ENCODE results near the gene PDE6G. TPM values are rescaled to one million over a fixed set of nuclear protein-coding genes. Genes with fewer than 3 reads are reported as not detected.

Gene PDE6G
- total RNA-seq, 2 donors from 2014 or later, result not detected

- Histone ChIP-seq H3K4me3 (no peak overlapping the region), H3K27me3 (no peaks in the 10 kb centered on the region), H3K27ac (no peak overlapping the region), H3K36me3 (replicated peaks in 1 of 2; ENCODE audit: insufficient read depth in 1 of 2, low read depth in 2 of 2) (peaks cover 0 to 8% of the 10 kb centered on the region in 2 donors), H3K4me1 (no peaks in the 10 kb centered on the region), H3K9me3 (no peaks in the 10 kb centered on the region)
- intact Hi-C loops (cut with DNase I), result no loop called here
- ATAC-seq, result no peak
- DNase-seq, result no peak
- TF ChIP-seq, protein P1, sequence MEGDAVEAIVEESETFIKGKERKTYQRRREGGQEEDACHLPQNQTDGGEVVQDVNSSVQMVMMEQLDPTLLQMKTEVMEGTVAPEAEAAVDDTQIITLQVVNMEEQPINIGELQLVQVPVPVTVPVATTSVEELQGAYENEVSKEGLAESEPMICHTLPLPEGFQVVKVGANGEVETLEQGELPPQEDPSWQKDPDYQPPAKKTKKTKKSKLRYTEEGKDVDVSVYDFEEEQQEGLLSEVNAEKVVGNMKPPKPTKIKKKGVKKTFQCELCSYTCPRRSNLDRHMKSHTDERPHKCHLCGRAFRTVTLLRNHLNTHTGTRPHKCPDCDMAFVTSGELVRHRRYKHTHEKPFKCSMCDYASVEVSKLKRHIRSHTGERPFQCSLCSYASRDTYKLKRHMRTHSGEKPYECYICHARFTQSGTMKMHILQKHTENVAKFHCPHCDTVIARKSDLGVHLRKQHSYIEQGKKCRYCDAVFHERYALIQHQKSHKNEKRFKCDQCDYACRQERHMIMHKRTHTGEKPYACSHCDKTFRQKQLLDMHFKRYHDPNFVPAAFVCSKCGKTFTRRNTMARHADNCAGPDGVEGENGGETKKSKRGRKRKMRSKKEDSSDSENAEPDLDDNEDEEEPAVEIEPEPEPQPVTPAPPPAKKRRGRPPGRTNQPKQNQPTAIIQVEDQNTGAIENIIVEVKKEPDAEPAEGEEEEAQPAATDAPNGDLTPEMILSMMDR (IDR thresholded peaks at IDR 0.05), result no peak
- no peak for TF ChIP-seq POLR2A (IDR thresholded peaks at IDR 0.05)
- 86 to 92% methylated on average over 1 to 4 of the region's 4 CpGs for WGBS, 2 donors
Observed at GRCh38 chr17:81615401-81615930, 40.9 kb downstream of the PDE6G start.

GRCh38 chr17:81612172-81612970 is 44.0 kb downstream of the PDE6G start:
- TF ChIP-seq, protein P1 (IDR thresholded peaks at IDR 0.05), result no peak
- TF ChIP-seq POLR2A (IDR thresholded peaks at IDR 0.05), result no peak
- Histone ChIP-seq H3K9me3 (no peaks in the 10 kb centered on the region), H3K36me3 (replicated peaks in 1 of 2; ENCODE audit: insufficient read depth in 1 of 2, low read depth in 2 of 2) (peaks cover 4 to 13% of the 10 kb centered on the region in 2 donors), H3K27ac (no peak overlapping the region), H3K27me3 (no peaks in the 10 kb centered on the region), H3K4me3 (no peak overlapping the region), H3K4me1 (no peaks in the 10 kb centered on the region)
- DNase-seq (no peak), ATAC-seq (no peak)
- intact Hi-C loops (cut with DNase I), result no loop called here
- WGBS, 2 donors, result 75 to 81% methylated on average over 13 to 16 of the region's 16 CpGs

GRCh38 chr17:81609541-81610311 is 46.6 kb downstream of the PDE6G start:
- Histone ChIP-seq H3K4me1 (no peaks in the 10 kb centered on the region), H3K27me3 (no peaks in the 10 kb centered on the region), H3K9me3 (no peaks in the 10 kb centered on the region), H3K27ac (no peak overlapping the region), H3K36me3 (replicated peaks in 1 of 2; ENCODE audit: insufficient read depth in 1 of 2, low read depth in 2 of 2) (peaks cover 4 to 21% of the 10 kb centered on the region in 2 donors), H3K4me3 (no peak overlapping the region)
- WGBS, 2 donors, result 87 to 93% methylated on average over 19 of the region's 19 CpGs
- TF ChIP-seq, protein P1 (IDR thresholded peaks at IDR 0.05), result no peak
- TF ChIP-seq POLR2A (IDR thresholded peaks at IDR 0.05), result no peak
- no peak for ATAC-seq
- DNase-seq, result no peak
- intact Hi-C loops (cut with DNase I), result no loop called here

- H3K27me3 ChIP-seq, result no peaks in the 10 kb centered on the region
- no peak overlapping the region for H3K4me3 ChIP-seq
- 88 to 89% methylated on average over 9 to 13 of the region's 13 CpGs for WGBS, 2 donors
- intact Hi-C loops (cut with DNase I), result no loop called here
- DNase-seq, result no peak
- H3K4me1 ChIP-seq, result no peaks in the 10 kb centered on the region
- ATAC-seq, result no peak
- no peaks in the 10 kb centered on the region for H3K9me3 ChIP-seq
- TF ChIP-seq, protein P1 (IDR thresholded peaks at IDR 0.05), result no peak
- TF ChIP-seq POLR2A (IDR thresholded peaks at IDR 0.05), result no peak
- H3K36me3 ChIP-seq (replicated peaks in 1 of 2; ENCODE audit: insufficient read depth in 1 of 2, low read depth in 2 of 2), result peaks cover 4 to 29% of the 10 kb centered on the region in 2 donors
- H3K27ac ChIP-seq, result no peak overlapping the region
Observed at GRCh38 chr17:81608605-81609004, 47.7 kb downstream of the PDE6G start.

Data from body of pancreas (tissue), 4 donors.